H1 (cell line): Measurements from ENCODE around the gene KCNK4. TPM values are rescaled to one million over a fixed set of nuclear protein-coding genes. Genes with fewer than 3 reads are reported as not detected.

Source experiments
- CTCF ChIA-PET: fragments of 300-600 bp; sonication (Branson Sonifier 250); formaldehyde crosslinking; loops from one replicate; lab custom pipeline; 2021; ENCODE audit not compliant: partially characterized antibody; lab: Charles Lee
- POLR2A ChIA-PET: fragments of 300-600 bp; sonication (Branson Sonifier 250); formaldehyde crosslinking; loops from one replicate; lab custom pipeline; 2021; ENCODE audit warnings: inconsistent platforms; ENCODE audit not compliant: partially characterized antibody; lab: Charles Lee
- DNase-seq, 2 experiments: peaks; one replicate each; pipeline versions ENCODE4 v3.0.0 to v3.0.0-alpha.2; 2010 to 2022; ENCODE audit warnings: low spot score in 2 of 2, low read depth in 1 of 2, mixed read lengths in 1 of 2
- FAIRE-seq: peaks from 2 replicates; lab custom pipeline; 2011; peaks lifted over from hg19 to GRCh38; lab: Jason Lieb, UNC
- H2AFZ ChIP-seq: 2 replicates; pipeline ENCODE4 v1.8.1; 2012; ENCODE audit warnings: low read length, inconsistent platforms
- H2AK5ac ChIP-seq: 2 replicates; pipeline ENCODE4 v1.6.1; 2013; ENCODE audit warnings: low read depth, low read length
- H2BK120ac ChIP-seq: replicated peaks from 2 replicates; pipeline ENCODE3; 2013; ENCODE audit warnings: low read depth, low read length, inconsistent platforms
- H2BK12ac ChIP-seq: 2 replicates; pipeline ENCODE4 v1.6.1; 2013; ENCODE audit warnings: low read depth, low read length
- H2BK15ac ChIP-seq: 2 replicates; pipeline ENCODE4 v1.6.1; 2013; ENCODE audit warnings: low read length
- H2BK20ac ChIP-seq: 2 replicates; pipeline ENCODE4 v1.6.1; 2013; ENCODE audit warnings: low read length
- H2BK5ac ChIP-seq: 2 replicates; pipeline ENCODE4 v1.6.1; 2013; ENCODE audit warnings: low read depth, low read length
- H3K14ac ChIP-seq: 2 replicates; pipeline ENCODE4 v1.6.1; 2013; ENCODE audit warnings: inconsistent platforms; ENCODE audit not compliant: insufficient read length
- H3K18ac ChIP-seq: 2 replicates; pipeline ENCODE4 v1.6.1; 2013; ENCODE audit warnings: low read length; ENCODE audit errors: extremely low read depth
- H3K23ac ChIP-seq: 2 replicates; pipeline ENCODE4 v1.6.1; 2013; ENCODE audit warnings: inconsistent platforms; ENCODE audit not compliant: insufficient read length
- H3K23me2 ChIP-seq: 2 replicates; pipeline ENCODE4 v1.6.1; 2013; ENCODE audit warnings: low read depth, low read length
- H3K27ac ChIP-seq: 2 replicates; pipeline ENCODE4 v1.6.1; 2011; ENCODE audit warnings: low read depth, low read length, inconsistent platforms
- H3K27me3 ChIP-seq, 4 experiments: replicated peaks in 1 of 4; 1 replicate in 1 of 4; 2 replicates in 3 of 4; pipeline versions ENCODE4 v1.6.1 to v1.8.1; 2011 to 2013; ENCODE audit warnings: low read length in 3 of 4, mild to moderate bottlenecking in 3 of 4, inconsistent platforms in 2 of 4, mixed read lengths in 2 of 4, moderate library complexity in 1 of 4; ENCODE audit not compliant: control insufficient read depth in 3 of 4, insufficient read depth in 3 of 4; ENCODE audit errors: extremely low read depth in 1 of 4
- H3K36me3 ChIP-seq, 4 experiments: 2 replicates each; pipeline versions ENCODE4 v1.6.1 to v1.8.1; 2011 to 2013; ENCODE audit warnings: mild to moderate bottlenecking in 4 of 4, low read length in 3 of 4, moderate library complexity in 2 of 4, control low read depth in 1 of 4, inconsistent platforms in 1 of 4; ENCODE audit not compliant: insufficient read depth in 4 of 4, control insufficient read depth in 2 of 4
- H3K4ac ChIP-seq: replicated peaks from 2 replicates; pipeline ENCODE3; 2013; ENCODE audit warnings: low read length, low read depth, mixed read lengths, inconsistent platforms; ENCODE audit not compliant: insufficient read length
- H3K4me1 ChIP-seq, 4 experiments: replicated peaks in 1 of 4; 1 replicate in 1 of 4; 2 replicates in 3 of 4; pipeline versions ENCODE4 v1.6.1 to v1.8.1; 2011 to 2013; ENCODE audit warnings: low read length in 3 of 4, inconsistent platforms in 2 of 4, mixed read lengths in 1 of 4; ENCODE audit not compliant: insufficient read depth in 4 of 4, control insufficient read depth in 3 of 4
- H3K4me2 ChIP-seq, 2 experiments: 2 replicates each; pipeline versions ENCODE4 v1.6.1 to v1.8.1; 2011 to 2013; ENCODE audit warnings: low read depth in 2 of 2, low read length in 2 of 2, control low read depth in 1 of 2, inconsistent platforms in 1 of 2, mild to moderate bottlenecking in 1 of 2; ENCODE audit not compliant: insufficient read depth in 1 of 2
- H3K4me3 ChIP-seq, 4 experiments: fragments of 200-600, 300-600 bp in 1 of 4; sonication (generic), shearing (Covaris generic), sonication (Bioruptor Twin) in 1 of 4; 2 replicates each; pipeline versions ENCODE4 v1.5.1 to v1.8.1; 2011 to 2016; ENCODE audit warnings: low read length in 4 of 4, low read depth in 3 of 4, control low read depth in 2 of 4, inconsistent platforms in 2 of 4, mild to moderate bottlenecking in 2 of 4, mixed read lengths in 1 of 4, moderate library complexity in 1 of 4; ENCODE audit not compliant: insufficient read depth in 2 of 4; ENCODE audit errors: extremely low read depth in 1 of 4
- H3K56ac ChIP-seq: replicated peaks from 2 replicates; pipeline ENCODE3; 2013; ENCODE audit warnings: low read depth, mild to moderate bottlenecking, mixed read lengths, low read length, inconsistent platforms; ENCODE audit not compliant: insufficient read length
- H3K79me1 ChIP-seq: 2 replicates; pipeline ENCODE4 v1.6.1; 2013; ENCODE audit warnings: low read depth, low read length, control low read depth
- H3K79me2 ChIP-seq, 2 experiments: 2 replicates each; pipeline versions ENCODE4 v1.6.1 to v1.8.1; 2012 to 2013; ENCODE audit warnings: low read length in 2 of 2, mild to moderate bottlenecking in 2 of 2, inconsistent platforms in 1 of 2; ENCODE audit not compliant: insufficient read depth in 2 of 2, control insufficient read depth in 1 of 2
- H3K9ac ChIP-seq, 4 experiments: replicated peaks in 1 of 4; 1 replicate in 1 of 4; 2 replicates in 3 of 4; pipeline versions ENCODE4 v1.6.1 to v1.8.1; 2011 to 2013; ENCODE audit warnings: low read depth in 3 of 4, low read length in 3 of 4, control low read depth in 2 of 4, mild to moderate bottlenecking in 2 of 4, moderate library complexity in 2 of 4, inconsistent platforms in 1 of 4; ENCODE audit errors: extremely low read depth in 1 of 4
- H3K9me3 ChIP-seq, 2 experiments: 2 replicates each; pipeline versions ENCODE4 v1.6.1 to v1.8.1; 2012 to 2013; ENCODE audit warnings: mild to moderate bottlenecking in 2 of 2, moderate library complexity in 2 of 2, control low read depth in 1 of 2, inconsistent platforms in 1 of 2, low read depth in 1 of 2, low read length in 1 of 2, mixed read lengths in 1 of 2; ENCODE audit not compliant: insufficient read depth in 2 of 2
- H4K20me1 ChIP-seq, 2 experiments: replicated peaks in 1 of 2; 2 replicates each; pipeline versions ENCODE3 to v1.8.1; 2011 to 2013; ENCODE audit warnings: inconsistent platforms in 2 of 2, low read length in 2 of 2, mild to moderate bottlenecking in 1 of 2; ENCODE audit not compliant: insufficient read depth in 2 of 2, control insufficient read depth in 1 of 2
- H4K5ac ChIP-seq: 2 replicates; pipeline ENCODE4 v1.6.1; 2013; ENCODE audit warnings: low read length, low read depth, mixed read lengths, inconsistent platforms; ENCODE audit not compliant: insufficient read length
- H4K8ac ChIP-seq: 2 replicates; pipeline ENCODE4 v1.8.0; 2013; ENCODE audit warnings: mild to moderate bottlenecking, moderate library complexity, low read length, inconsistent platforms; ENCODE audit not compliant: insufficient read depth; ENCODE audit errors: extremely low read depth
- H4K91ac ChIP-seq: replicated peaks from 2 replicates; pipeline ENCODE3; 2013; ENCODE audit warnings: low read length, mixed read lengths, inconsistent platforms; ENCODE audit not compliant: insufficient read length
- EZH2 ChIP-seq: fragments of 200-600 bp; sonication (generic); IDR thresholded peaks from 2 replicates; pipeline ENCODE4 v1.7.1; 2012; ENCODE audit warnings: low read depth, mild to moderate bottlenecking, moderate library complexity, low read length, inconsistent platforms; ENCODE audit not compliant: severe bottlenecking
- JUN ChIP-seq: IDR thresholded peaks from 2 replicates; pipeline ENCODE4 v1.6.1; 2011; ENCODE audit warnings: low read depth, mild to moderate bottlenecking, improper control_type of control experiment, low read length
- SIN3A ChIP-seq, 2 experiments: IDR thresholded peaks in 1 of 2; conservative IDR thresholded peaks in 1 of 2; 2 replicates each; pipeline ENCODE4 v1.6.1; 2011 to 2012; ENCODE audit warnings: low read length in 2 of 2, improper control_type of control experiment in 1 of 2, low read depth in 1 of 2, mild to moderate bottlenecking in 1 of 2
- SUZ12 ChIP-seq: fragments of 200-600 bp; sonication (generic); IDR thresholded peaks from 2 replicates; pipeline ENCODE4 v1.6.1; 2012; ENCODE audit warnings: mild to moderate bottlenecking, inconsistent platforms, low read length, moderate library complexity, mixed read lengths
- WGBS, 2 experiments: shearing (Covaris generic) in 1 of 2; methylation state at CpG; one replicate each; pipeline versions ENCODE4 v1.1.6 to v1.1.7; 2013 to 2015; ENCODE audit warnings: low lambda C conversion rate in 2 of 2, mixed read lengths in 2 of 2, inconsistent platforms in 1 of 2, low coverage in 1 of 2, missing lambda C conversion rate in 1 of 2; ENCODE audit not compliant: insufficient replicate concordance in 2 of 2, insufficient coverage in 1 of 2, insufficient read length in 1 of 2; ENCODE audit errors: extremely low coverage in 1 of 2, missing lambda C conversion rate in 1 of 2; 5-methylcytosine and 5-hydroxymethylcytosine counted together
- polyA plus RNA-seq, 7 experiments: library from polyadenylated mRNA; depleted of rRNA in 3 of 7; stranded (reverse) in 5 of 7; unstranded in 2 of 7; fragments of >200 nt in 5 of 7; fragments of 200-250 nt in 2 of 7; gene quantifications; 1 replicate in 5 of 7; 2 replicates in 1 of 7; 4 replicates in 1 of 7; pipeline versions ENCODE4 v1.2.1 to v1.2.3, GENCODE V29; 2011 to 2013; ENCODE audit warnings: missing spikeins in 2 of 7, mixed read lengths in 2 of 7
- total RNA-seq: library from RNA; stranded (reverse); fragmentation: NEBNext Ultra II Directional; extraction: Animal tissue kit (Norgen Biotek cat#: 25700); gene quantifications from 2 replicates; pipeline ENCODE4 v1.2.1, GENCODE V29; 2021

Gene KCNK4
- total and polyA plus RNA-seq, 2 of the 8 experiments (the other 6 are each of a cell fraction or from before 2014, with no cell fraction given) = 0.19 TPM; not detected in 1

- H3K56ac ChIP-seq = no peak within 1 kb of the TSS
Observed at GRCh38 chr11:64299847-64300648, 8.9 kb downstream of the KCNK4 start, which contains the start of gene CATSPERZ. Gene CATSPERZ (plus strand): TSS chr11:64300358. CDS start chr11:64300411, 53 bp downstream.

More at GRCh38 chr11:64299847-64300648, 8.9 kb downstream of the KCNK4 start, which contains the start of gene CATSPERZ:
- H3K4ac ChIP-seq = no peak within 1 kb of the TSS
- peak; percentile 91 for TF ChIP-seq EZH2
- no peak for TF ChIP-seq JUN
- peak; percentile 81; the same call in 1 of the 2 replicates for TF ChIP-seq SUZ12
- TF ChIP-seq SIN3A (conservative IDR thresholded peaks at IDR 0.05 in 1 of 2, IDR thresholded peaks at IDR 0.05 in 1 of 2; ENCODE audit: low read depth in 1 of 2, low read length in 2 of 2) = 0 out of 4 replicates have a peak, but pooled peaks of 1 of the 2 experiments have one; percentile 11
- no peak within 1 kb of the TSS for H2AK5ac ChIP-seq
- H3K9ac ChIP-seq = no peak within 1 kb of the TSS
- peak within 1 kb of the TSS; percentile 95; the same call in 1 of the 2 replicates for H2BK15ac ChIP-seq
- H3K23me2 ChIP-seq = peaks cover 10% of the 10 kb centered on the region; the same call in 1 of the 2 replicates
- H4K5ac ChIP-seq = no peak within 1 kb of the TSS
- no peaks in the 10 kb centered on the region for H3K79me1 ChIP-seq
- POLR2A ChIA-PET = interaction anchor here (0.7 to 5.6 kb wide), 8 partner anchors 12 to 89 kb away, joined by 3 to 57 read pairs (median 4); partner anchors contain the start of genes GPR137, NUDT22 and TRPT1
- peak within 1 kb of the TSS; percentile 86 for H4K8ac ChIP-seq
- H4K20me1 ChIP-seq = peaks cover 0 to 13% of the 10 kb centered on the region in 2 experiments
- peak within 1 kb of the TSS; percentile 20; the same call in 1 of the 2 replicates for H2BK12ac ChIP-seq
- no peaks in the 10 kb centered on the region; a peak in 1 of 4 replicates for H3K9me3 ChIP-seq
- 17% methylated on average over 29 of the region's 54 CpGs; no CpG with 5 or more reads in 1 of the 2 experiments for WGBS, 2 experiments
- peak within 1 kb of the TSS; percentile 59 for H2BK120ac ChIP-seq
- no peak within 1 kb of the TSS for H3K23ac ChIP-seq
- H3K36me3 ChIP-seq = no peaks in the 10 kb centered on the region; a peak in 1 of 8 replicates
- CTCF ChIA-PET = interaction anchor here (0.5 to 20.8 kb wide), 19 partner anchors 12 to 1965 kb away, joined by 3 to 614 read pairs (median 4); partner anchors contain the start of genes BAD, CCDC88B, FERMT3 and GPR137
- H3K14ac ChIP-seq = no peak within 1 kb of the TSS
- H3K27ac ChIP-seq = no peak within 1 kb of the TSS
- H3K18ac ChIP-seq = peak within 1 kb of the TSS; percentile 64; the same call in 1 of the 2 replicates
- H3K79me2 ChIP-seq = no peaks in the 10 kb centered on the region
- H4K91ac ChIP-seq = peak within 1 kb of the TSS; percentile 94
- H3K4me1 ChIP-seq = peaks cover 3 to 27% (median 18%) of the 10 kb centered on the region in 4 experiments; a peak in 6 of 7 replicates
- no peak within 1 kb of the TSS for H2AFZ ChIP-seq
- peak within 1 kb of the TSS; percentile 59 to 66 for H3K4me2 ChIP-seq
- FAIRE-seq (no peak), DNase-seq (peak in 1 of 2 experiments; percentile 83)
- H2BK5ac ChIP-seq = no peak within 1 kb of the TSS
- peak within 1 kb of the TSS; percentile 28; the same call in 1 of the 2 replicates for H2BK20ac ChIP-seq
- peak within 1 kb of the TSS; percentile 7 to 49 (median 16); a peak in 7 of 8 replicates for H3K4me3 ChIP-seq
- H3K27me3 ChIP-seq = peaks cover 52 to 74% (median 62%) of the 10 kb centered on the region in 4 experiments
